Measurements from ENCODE around the gene HSPA4L. TPM values are rescaled to one million over a fixed set of nuclear protein-coding genes. Genes with fewer than 3 reads are reported as not detected.

Gene HSPA4L
- total and polyA plus RNA-seq, 7 experiments from 2014 or later, result 1.1 TPM; not detected in 6

DNA sequence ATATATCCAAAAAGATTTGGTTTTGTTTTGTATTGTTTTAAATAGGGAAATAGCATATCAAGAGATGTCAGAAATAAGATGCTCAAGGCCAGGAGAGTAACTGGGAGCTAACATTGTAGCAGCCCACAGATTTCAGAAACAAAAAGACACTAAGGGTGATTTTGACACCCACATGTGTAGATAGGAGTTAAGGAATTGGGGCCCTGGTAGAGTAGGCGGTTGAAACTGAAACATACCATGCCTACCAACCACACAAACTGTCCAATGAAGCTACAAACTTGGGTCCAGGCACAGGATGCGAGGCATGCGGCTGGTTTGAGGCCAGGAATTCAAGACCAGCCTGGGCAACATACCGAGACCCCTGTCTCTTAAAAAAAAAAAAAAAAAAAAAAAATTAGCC is 6.3 kb upstream of the HSPA4L start:
- no peak overlapping the region for H3K4me3 ChIP-seq (ENCODE audit: low read length)
- Mint-ChIP-seq H3K36me3 (peaks cover 0 to 5% (median 0%) of the 10 kb centered on the region in 5 donors), H3K4me3 (no peak overlapping the region), H3K9me3 (peaks cover 0 to 3% (median 0%) of the 10 kb centered on the region in 11 donors), H3K4me1 (peaks cover 0 to 2% (median under 1%) of the 10 kb centered on the region in 7 donors), H3K27ac (no peak overlapping the region), H3K27me3 (peaks cover 60 to 80% (median 73%) of the 10 kb centered on the region in 5 donors)
- no peak for DNase-seq
- H3K27me3 ChIP-seq (ENCODE audit: control insufficient read depth in 2 of 2, insufficient read depth in 2 of 2, low read length in 2 of 2), result peaks cover 0 to 17% of the 10 kb centered on the region in 2 donors
- H3K4me1 ChIP-seq (ENCODE audit: control insufficient read depth in 2 of 2, insufficient read depth in 2 of 2, low read length in 2 of 2), result no peaks in the 10 kb centered on the region
- POLR2A ChIA-PET, result no interaction called here
- no peak for ATAC-seq
- no peaks in the 10 kb centered on the region for H3K36me3 ChIP-seq (ENCODE audit: control insufficient read depth in 2 of 3, insufficient read depth in 3 of 3, low read length in 3 of 3)
- intact Hi-C loops (cut with micrococcal nuclease), result no loop called here
- H3K9me3 ChIP-seq (ENCODE audit: control insufficient read depth in 2 of 3, low read length in 3 of 3), result no peaks in the 10 kb centered on the region
- no peak overlapping the region for H3K27ac ChIP-seq (ENCODE audit: low read depth, low read length)
- CTCF ChIA-PET, result no interaction called here

- ATAC-seq, result no peak
- no peak for DNase-seq
- peaks cover 64 to 81% (median 73%) of the 10 kb centered on the region in 5 donors for H3K27me3 Mint-ChIP-seq
- H3K27ac ChIP-seq (ENCODE audit: low read depth, low read length), result no peak overlapping the region
- no peak overlapping the region for H3K4me3 Mint-ChIP-seq
- no peaks in the 10 kb centered on the region for H3K4me1 ChIP-seq (ENCODE audit: control insufficient read depth in 2 of 2, insufficient read depth in 2 of 2, low read length in 2 of 2)
- intact Hi-C loops (cut with micrococcal nuclease), result no loop called here
- H3K9me3 Mint-ChIP-seq, result peaks cover 0 to 7% (median 0%) of the 10 kb centered on the region in 11 donors
- H3K4me3 ChIP-seq (ENCODE audit: low read length), result no peak overlapping the region
- H3K36me3 Mint-ChIP-seq, result peaks cover 0 to 9% (median 0%) of the 10 kb centered on the region in 5 donors
- H3K36me3 ChIP-seq (ENCODE audit: control insufficient read depth in 2 of 3, insufficient read depth in 3 of 3, low read length in 3 of 3), result no peaks in the 10 kb centered on the region
- H3K9me3 ChIP-seq (ENCODE audit: control insufficient read depth in 2 of 3, low read length in 3 of 3), result no peaks in the 10 kb centered on the region
- H3K27me3 ChIP-seq (ENCODE audit: control insufficient read depth in 2 of 2, insufficient read depth in 2 of 2, low read length in 2 of 2), result peaks cover 5 to 20% of the 10 kb centered on the region in 2 donors
- no peak overlapping the region for H3K27ac Mint-ChIP-seq
- POLR2A ChIA-PET, result no interaction called here
- CTCF ChIA-PET, result no interaction called here
- H3K4me1 Mint-ChIP-seq, result peaks cover 4 to 8% (median 7%) of the 10 kb centered on the region in 7 donors
Observed at GRCh38 chr4:127776620-127777019, 5.5 kb upstream of the HSPA4L start.

GRCh38 chr4:127777487-127777886 is 4.6 kb upstream of the HSPA4L start:
- ATAC-seq, result no peak
- Mint-ChIP-seq H3K9me3 (peaks cover 0 to 7% (median 0%) of the 10 kb centered on the region in 11 donors), H3K4me3 (no peak overlapping the region), H3K4me1 (peaks cover 4 to 10% (median 9%) of the 10 kb centered on the region in 7 donors), H3K27me3 (peaks cover 65 to 79% (median 67%) of the 10 kb centered on the region in 5 donors), H3K27ac (no peak overlapping the region), H3K36me3 (peaks cover 0 to 9% (median under 1%) of the 10 kb centered on the region in 5 donors)
- CTCF ChIA-PET, result no interaction called here
- H3K36me3 ChIP-seq (ENCODE audit: control insufficient read depth in 2 of 3, insufficient read depth in 3 of 3, low read length in 3 of 3), result no peaks in the 10 kb centered on the region
- no peak for DNase-seq
- POLR2A ChIA-PET, result no interaction called here
- H3K4me3 ChIP-seq (ENCODE audit: low read length), result no peak overlapping the region
- H3K9me3 ChIP-seq (ENCODE audit: control insufficient read depth in 2 of 3, low read length in 3 of 3), result no peaks in the 10 kb centered on the region
- no peaks in the 10 kb centered on the region for H3K4me1 ChIP-seq (ENCODE audit: control insufficient read depth in 2 of 2, insufficient read depth in 2 of 2, low read length in 2 of 2)
- peaks cover 10 to 22% of the 10 kb centered on the region in 2 donors for H3K27me3 ChIP-seq (ENCODE audit: control insufficient read depth in 2 of 2, insufficient read depth in 2 of 2, low read length in 2 of 2)
- intact Hi-C loops (cut with micrococcal nuclease), result no loop called here
- no peak overlapping the region for H3K27ac ChIP-seq (ENCODE audit: low read depth, low read length)

- H3K27me3 Mint-ChIP-seq, result peaks cover 67 to 82% (median 71%) of the 10 kb centered on the region in 5 donors
Observed at GRCh38 chr4:127778102-127778501, 4.0 kb upstream of the HSPA4L start.

DNA sequence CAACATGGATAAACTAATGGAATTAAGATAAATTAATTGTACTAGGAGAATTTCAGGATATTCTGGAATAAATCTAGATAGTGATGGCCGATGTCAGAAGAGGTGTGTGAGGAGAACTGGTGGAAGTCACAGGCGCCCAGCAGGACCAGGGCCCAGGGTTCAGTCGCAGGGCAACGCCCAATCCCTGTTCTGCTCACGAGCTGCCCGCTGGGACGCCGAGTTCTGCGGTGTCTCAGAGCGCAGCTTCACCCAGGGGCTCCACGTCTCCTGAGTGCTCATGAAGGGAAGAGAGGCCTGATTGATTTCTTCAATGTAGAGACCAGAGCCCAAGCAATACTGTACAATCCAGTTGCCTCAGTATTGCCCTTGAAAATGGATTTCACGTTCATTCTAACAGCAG is 1.5 kb upstream of the HSPA4L start:
- H3K27me3 Mint-ChIP-seq, result peaks cover 70 to 81% (median 77%) of the 10 kb centered on the region in 5 donors
- ATAC-seq, result no peak
- H3K4me1 ChIP-seq (ENCODE audit: control insufficient read depth in 2 of 2, insufficient read depth in 2 of 2, low read length in 2 of 2), result peaks cover 0 to 6% of the 10 kb centered on the region in 2 donors
- no peaks in the 10 kb centered on the region for H3K9me3 ChIP-seq (ENCODE audit: control insufficient read depth in 2 of 3, low read length in 3 of 3)
- H3K27ac ChIP-seq (ENCODE audit: low read depth, low read length), result no peak overlapping the region
- peaks cover 14 to 21% of the 10 kb centered on the region in 2 donors for H3K27me3 ChIP-seq (ENCODE audit: control insufficient read depth in 2 of 2, insufficient read depth in 2 of 2, low read length in 2 of 2)
- peaks cover 13 to 20% (median 18%) of the 10 kb centered on the region in 7 donors for H3K4me1 Mint-ChIP-seq
- H3K4me3 ChIP-seq (ENCODE audit: low read length), result no peak overlapping the region
- POLR2A ChIA-PET, result no interaction called here
- peak overlapping the region in 8 of 10 donors; percentile 16 to 96 (median 68) for H3K4me3 Mint-ChIP-seq
- H3K36me3 Mint-ChIP-seq, result peaks cover 0 to 9% (median 4%) of the 10 kb centered on the region in 5 donors
- CTCF ChIA-PET, result no interaction called here
- peak overlapping the region in 1 of 9 donors; percentile 7 for H3K27ac Mint-ChIP-seq
- intact Hi-C loops (cut with micrococcal nuclease), result loop anchor here (5.0 kb wide), 3 partner anchors 187 to 1032 kb away; partner anchors contain the start of genes ABHD18 (in 1 of the 2), MFSD8 (in 1 of the 2) and PGRMC2 (in 1 of the 2)
- DNase-seq, result no peak
- peaks cover 0 to 10% (median 0%) of the 10 kb centered on the region in 11 donors for H3K9me3 Mint-ChIP-seq
- H3K36me3 ChIP-seq (ENCODE audit: control insufficient read depth in 2 of 3, insufficient read depth in 3 of 3, low read length in 3 of 3), result no peaks in the 10 kb centered on the region

More at GRCh38 chr4:127778102-127778501, 4.0 kb upstream of the HSPA4L start:
- H3K27ac ChIP-seq (ENCODE audit: low read depth, low read length), result no peak overlapping the region
- no peak for DNase-seq
- Mint-ChIP-seq H3K4me1 (peaks cover 10 to 16% (median 14%) of the 10 kb centered on the region in 7 donors), H3K36me3 (peaks cover 0 to 9% (median 4%) of the 10 kb centered on the region in 5 donors), H3K9me3 (peaks cover 0 to 7% (median 0%) of the 10 kb centered on the region in 11 donors), H3K4me3 (no peak overlapping the region), H3K27ac (no peak overlapping the region)
- intact Hi-C loops (cut with micrococcal nuclease), result no loop called here
- no peak for ATAC-seq
- peaks cover 0 to 5% of the 10 kb centered on the region in 2 donors for H3K4me1 ChIP-seq (ENCODE audit: control insufficient read depth in 2 of 2, insufficient read depth in 2 of 2, low read length in 2 of 2)
- H3K27me3 ChIP-seq (ENCODE audit: control insufficient read depth in 2 of 2, insufficient read depth in 2 of 2, low read length in 2 of 2), result peaks cover 13 to 28% of the 10 kb centered on the region in 2 donors
- no peak overlapping the region for H3K4me3 ChIP-seq (ENCODE audit: low read length)
- no peaks in the 10 kb centered on the region for H3K9me3 ChIP-seq (ENCODE audit: control insufficient read depth in 2 of 3, low read length in 3 of 3)
- no peaks in the 10 kb centered on the region for H3K36me3 ChIP-seq (ENCODE audit: control insufficient read depth in 2 of 3, insufficient read depth in 3 of 3, low read length in 3 of 3)
- CTCF ChIA-PET, result no interaction called here
- POLR2A ChIA-PET, result no interaction called here

- Histone ChIP-seq H3K4me1 (ENCODE audit: control insufficient read depth in 2 of 2, insufficient read depth in 2 of 2, low read length in 2 of 2) (peaks cover 0 to 6% of the 10 kb centered on the region in 2 donors), H3K36me3 (ENCODE audit: control insufficient read depth in 2 of 3, insufficient read depth in 3 of 3, low read length in 3 of 3) (no peaks in the 10 kb centered on the region), H3K9me3 (ENCODE audit: control insufficient read depth in 2 of 3, low read length in 3 of 3) (no peaks in the 10 kb centered on the region), H3K27me3 (ENCODE audit: control insufficient read depth in 2 of 2, insufficient read depth in 2 of 2, low read length in 2 of 2) (peaks cover 20 to 21% of the 10 kb centered on the region in 2 donors), H3K4me3 (ENCODE audit: low read length) (peak overlapping the region; percentile 66), H3K27ac (ENCODE audit: low read depth, low read length) (no peak overlapping the region)
- ChIA-PET POLR2A (no interaction called here), CTCF (no interaction called here)
- ATAC-seq (peak; percentile 39), DNase-seq (peak in 5 of 9 donors; percentile 1 to 10 (median 4))
- H3K9me3 Mint-ChIP-seq, result peaks cover 0 to 10% (median 0%) of the 10 kb centered on the region in 11 donors
- intact Hi-C loops (cut with micrococcal nuclease), result loop anchor here (1.0 to 5.0 kb wide), 6 partner anchors 99 to 1031 kb away; partner anchors contain the start of genes ABHD18 (in 2 of the 2), MFSD8 (in 2 of the 2), PGRMC2 (in 1 of the 2) and PLK4 (in 1 of the 2)
- peaks cover 69 to 83% (median 74%) of the 10 kb centered on the region in 5 donors for H3K27me3 Mint-ChIP-seq
- H3K36me3 Mint-ChIP-seq, result peaks cover 0 to 9% (median 4%) of the 10 kb centered on the region in 5 donors
- H3K4me3 Mint-ChIP-seq, result peak overlapping the region; percentile 63 to 96 (median 89)
- peak overlapping the region in 3 of 9 donors; percentile 7 to 76 (median 49) for H3K27ac Mint-ChIP-seq
- H3K4me1 Mint-ChIP-seq, result peaks cover 13 to 20% (median 18%) of the 10 kb centered on the region in 7 donors
Observed at GRCh38 chr4:127781300-127782024, 660 bp upstream of the HSPA4L start.

Measured in naive thymus-derived CD4-positive, alpha-beta T cell (primary cell).